Activated CD4-positive, alpha-beta T cell treated with anti-CD3 and anti-CD28 coated beads, Interleukin-2, amount 50 U/mL, for 24 hours (primary cell): ENCODE measurements around the gene NPHP4.
"Not testable (repeated sequence)": the region's sequence is repeated elsewhere in the genome, so short reads cannot be mapped to it uniquely, and the experiment has no call there.

Experiments used
- DNase-seq, 2 donors: peaks; one replicate each; pipeline ENCODE4 v3.0.0-alpha.2; 2020; ENCODE audit warnings: low read depth in 1 of 2, low spot score in 1 of 2

NPHP4 gene

DNA sequence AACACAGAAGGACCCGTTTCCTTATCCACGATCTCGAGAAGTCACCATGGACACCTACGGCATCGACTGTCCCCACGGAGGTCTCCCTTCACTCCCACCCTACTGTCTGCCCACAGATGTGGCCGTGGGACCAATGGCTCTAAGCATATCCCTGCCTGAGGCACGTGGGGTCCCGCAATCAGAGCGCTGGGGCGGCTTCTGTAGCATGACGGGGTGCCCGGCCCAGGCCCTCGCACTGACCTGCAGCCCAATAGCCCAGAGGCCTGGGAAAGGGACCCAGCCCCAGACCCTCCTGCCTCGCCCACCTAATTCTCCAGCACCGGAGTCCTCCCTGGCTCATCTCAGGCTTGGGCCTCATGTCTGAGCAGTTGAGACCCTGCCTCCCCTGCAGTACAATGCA lies 132.5 kb downstream of the NPHP4 start:
- DNase-seq = no peak

GRCh38 chr1:5858844-5859407 lies 133.3 kb downstream of the NPHP4 start:
- DNase-seq = no peak

DNA sequence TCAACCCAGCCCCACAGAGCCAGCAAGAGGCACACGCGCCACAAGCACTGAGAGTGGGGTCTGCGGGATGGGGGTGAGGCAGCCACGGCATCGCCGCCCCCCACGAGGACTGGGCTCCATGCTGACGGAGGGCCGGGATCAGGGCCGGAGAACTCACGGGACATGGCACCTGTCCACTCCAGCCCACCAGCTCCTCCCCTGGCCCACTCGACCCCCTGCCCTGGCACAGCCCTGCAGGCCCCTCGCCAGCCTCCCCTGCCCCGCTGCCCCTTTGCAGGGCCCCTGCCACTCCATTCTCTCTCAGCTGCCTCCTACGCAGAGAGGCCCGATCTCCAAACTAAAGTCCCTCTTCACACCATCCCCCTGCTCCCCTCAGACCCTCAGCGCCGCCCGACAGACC lies 134.0 kb downstream of the NPHP4 start:
- no peak for DNase-seq

DNA sequence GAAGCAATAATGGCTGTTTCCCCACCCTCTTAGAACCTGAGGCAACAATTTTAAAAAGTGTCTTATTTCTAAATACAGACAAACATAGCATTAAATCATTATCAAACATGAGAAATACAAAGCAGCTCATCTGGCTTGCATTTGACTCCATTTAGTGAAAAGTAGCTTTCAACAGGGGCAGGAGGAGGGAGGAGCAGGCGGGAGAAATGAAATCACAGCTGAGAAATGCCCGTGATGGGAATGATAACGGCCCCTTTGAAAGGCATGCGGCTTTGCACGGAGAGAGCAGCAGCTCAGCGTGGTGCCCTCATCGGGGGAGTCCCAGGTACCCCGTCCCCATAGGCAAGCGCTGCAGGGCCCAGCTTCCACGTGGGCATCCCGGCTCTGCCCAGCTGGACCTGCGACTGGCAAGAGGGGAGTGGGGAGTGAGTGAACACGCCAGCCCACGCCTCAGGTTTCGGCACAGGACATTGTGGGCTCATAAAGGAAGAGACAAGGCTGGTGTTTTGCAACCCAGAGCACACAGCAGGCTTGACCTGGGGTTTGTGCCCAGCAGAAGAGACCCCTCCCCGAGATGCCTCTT lies 134.6 kb downstream of the NPHP4 start:
- no peak for DNase-seq

- no peak for DNase-seq
These were observed 135.2 kb downstream of the NPHP4 start for GRCh38 chr1:5857011-5857410.

DNA sequence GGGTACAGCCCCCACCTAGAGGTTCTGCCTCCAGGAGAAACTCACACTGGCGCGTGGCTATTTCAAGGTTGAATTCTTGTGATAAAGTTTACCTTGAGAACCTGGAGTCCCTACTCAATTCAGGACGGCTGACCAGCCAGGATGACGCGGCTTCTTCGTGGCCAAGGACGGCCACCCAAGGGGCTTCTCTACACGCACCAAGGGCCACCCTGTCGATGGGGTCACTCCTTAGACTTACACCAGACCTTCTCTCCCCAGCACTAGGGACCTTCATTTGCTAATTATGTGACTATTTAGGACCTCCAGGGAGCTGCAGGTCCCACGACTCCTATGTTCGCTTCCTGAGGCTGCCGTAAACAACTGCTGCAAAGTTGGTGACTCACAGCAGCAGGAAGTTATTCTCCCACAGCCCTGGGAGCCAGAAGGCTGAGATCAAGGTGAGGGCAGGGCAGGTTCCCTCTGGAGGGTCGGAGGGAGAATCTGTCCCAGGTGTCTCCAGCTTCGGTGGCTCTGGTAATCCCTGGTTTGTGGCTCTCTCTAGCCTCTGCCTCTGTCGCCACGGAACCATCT lies 135.9 kb downstream of the NPHP4 start:
- DNase-seq = no peak

DNA sequence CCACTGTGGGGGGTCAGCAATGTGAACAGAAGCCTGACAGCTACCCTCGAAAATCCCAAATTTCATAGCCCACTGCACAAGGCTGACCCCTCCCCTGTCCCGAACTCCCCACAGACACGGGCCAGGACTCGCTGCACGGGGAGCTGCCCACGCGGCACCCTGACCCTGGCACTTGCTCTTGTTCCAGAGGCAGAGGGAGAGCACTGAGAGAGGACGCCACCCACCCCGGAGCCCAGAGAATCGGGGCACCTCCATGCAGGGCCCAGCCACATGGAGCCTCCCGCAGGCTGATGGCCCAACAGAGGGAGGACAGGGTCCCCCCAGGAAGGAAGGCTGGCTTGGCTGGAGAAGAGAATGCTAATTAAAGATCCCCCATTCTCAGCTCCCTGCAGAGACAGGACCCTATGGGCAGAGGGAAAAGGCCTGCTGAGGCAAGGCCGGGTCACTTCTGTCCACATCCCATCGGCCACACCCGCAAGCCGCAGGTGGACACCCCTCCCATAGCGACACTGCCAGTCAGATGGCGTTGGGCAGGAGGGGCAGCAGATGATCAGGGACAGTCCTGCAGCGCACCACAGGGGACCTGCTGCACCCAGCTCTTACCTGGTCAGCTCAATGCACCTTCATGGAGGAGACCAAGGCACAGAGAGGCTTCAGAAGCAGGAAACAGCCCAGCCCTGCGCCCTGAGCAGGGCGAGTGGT lies 136.9 kb downstream of the NPHP4 start:
- no peak for DNase-seq

DNA sequence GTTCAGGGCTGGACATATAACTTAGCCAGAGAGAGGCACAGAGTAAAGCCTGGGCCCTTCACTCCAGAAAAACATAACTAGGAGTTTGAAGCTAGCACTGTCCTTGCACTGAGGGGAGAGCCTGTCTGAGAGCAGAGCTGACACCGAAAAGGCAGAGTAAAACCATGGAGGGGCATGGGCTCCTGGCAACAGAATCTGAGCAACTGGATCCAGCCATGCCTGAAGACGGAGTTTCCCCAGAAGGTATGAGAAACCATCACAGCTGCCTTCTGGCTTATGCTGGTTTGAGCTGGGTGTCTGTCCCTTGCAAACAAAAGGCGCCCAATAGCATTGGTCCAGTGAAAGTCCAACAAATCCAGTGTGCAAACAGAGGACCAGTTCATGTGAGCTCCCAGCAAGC lies 137.5 kb downstream of the NPHP4 start:
- DNase-seq = no peak

GRCh38 chr1:5853858-5854257 lies 138.4 kb downstream of the NPHP4 start:
- DNase-seq = not testable (repeated sequence)

GRCh38 chr1:5850503-5850902 lies 141.7 kb downstream of the NPHP4 start:
- DNase-seq = no peak

- DNase-seq = no peak
These were observed 142.7 kb downstream of the NPHP4 start for GRCh38 chr1:5849550-5849949.

DNA sequence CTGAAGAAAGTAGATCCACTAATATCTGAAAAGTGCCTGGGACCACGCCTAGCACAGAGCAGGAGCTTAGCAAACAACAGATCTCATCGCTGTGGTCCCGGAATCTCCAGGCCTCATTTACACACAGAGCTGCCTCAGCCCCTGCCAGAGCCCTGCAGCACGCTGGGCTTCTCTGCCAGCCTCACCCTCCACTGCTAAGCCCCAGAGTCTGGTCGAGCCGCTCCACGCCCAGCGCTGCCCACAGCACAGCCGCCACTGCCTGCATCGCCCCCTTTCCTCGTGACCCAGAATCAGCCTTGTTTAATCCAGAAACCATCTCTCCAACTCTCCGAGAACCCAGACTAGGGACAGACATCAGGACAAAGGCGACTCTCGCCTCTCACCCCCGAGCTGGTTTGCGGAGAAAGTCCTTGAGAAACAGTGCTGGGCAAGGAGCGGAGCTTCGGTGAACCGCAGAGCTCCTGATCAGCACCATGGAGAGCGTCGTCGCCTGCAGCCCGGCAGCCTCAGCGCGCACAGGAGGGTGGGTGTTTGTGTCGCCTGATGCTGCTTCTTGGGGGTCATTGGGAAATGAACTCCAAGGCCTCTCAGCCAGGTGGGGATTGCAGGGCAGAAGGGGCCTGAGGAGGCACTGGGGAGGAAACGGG lies 145.1 kb downstream of the NPHP4 start:
- no peak for DNase-seq

- no peak for DNase-seq
These were observed 146.8 kb downstream of the NPHP4 start for GRCh38 chr1:5845376-5845775.

- no peak for DNase-seq
These were observed 147.8 kb downstream of the NPHP4 start for GRCh38 chr1:5844442-5844841.

GRCh38 chr1:5843521-5844096 lies 148.6 kb downstream of the NPHP4 start:
- DNase-seq = no peak

- DNase-seq = no peak
These were observed 149.5 kb downstream of the NPHP4 start for GRCh38 chr1:5842679-5843078.

DNA sequence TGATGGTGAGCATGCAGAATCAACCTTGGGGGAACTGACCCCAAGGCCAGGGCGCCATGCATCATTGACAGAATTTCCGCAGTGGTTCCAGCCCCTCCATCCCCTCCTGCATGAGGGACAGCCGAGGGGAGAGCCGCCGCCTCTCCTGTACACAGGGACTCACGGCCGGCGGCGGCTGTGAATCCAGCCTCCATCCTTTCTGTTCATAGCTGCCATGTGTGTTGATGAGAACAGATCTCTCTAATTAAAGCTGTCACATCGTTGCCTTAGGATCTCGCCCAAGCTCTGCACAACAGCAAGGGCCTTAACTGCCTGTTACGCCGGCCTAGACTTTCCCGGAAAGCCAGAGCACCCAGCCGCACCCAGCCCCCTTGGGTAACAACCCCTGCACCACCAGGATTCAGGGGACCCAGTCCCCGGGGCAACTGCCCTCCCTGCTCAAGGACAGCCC lies 151.6 kb downstream of the NPHP4 start:
- no peak for DNase-seq

GRCh38 chr1:5839881-5840550 lies 152.2 kb downstream of the NPHP4 start:
- no peak for DNase-seq

DNA sequence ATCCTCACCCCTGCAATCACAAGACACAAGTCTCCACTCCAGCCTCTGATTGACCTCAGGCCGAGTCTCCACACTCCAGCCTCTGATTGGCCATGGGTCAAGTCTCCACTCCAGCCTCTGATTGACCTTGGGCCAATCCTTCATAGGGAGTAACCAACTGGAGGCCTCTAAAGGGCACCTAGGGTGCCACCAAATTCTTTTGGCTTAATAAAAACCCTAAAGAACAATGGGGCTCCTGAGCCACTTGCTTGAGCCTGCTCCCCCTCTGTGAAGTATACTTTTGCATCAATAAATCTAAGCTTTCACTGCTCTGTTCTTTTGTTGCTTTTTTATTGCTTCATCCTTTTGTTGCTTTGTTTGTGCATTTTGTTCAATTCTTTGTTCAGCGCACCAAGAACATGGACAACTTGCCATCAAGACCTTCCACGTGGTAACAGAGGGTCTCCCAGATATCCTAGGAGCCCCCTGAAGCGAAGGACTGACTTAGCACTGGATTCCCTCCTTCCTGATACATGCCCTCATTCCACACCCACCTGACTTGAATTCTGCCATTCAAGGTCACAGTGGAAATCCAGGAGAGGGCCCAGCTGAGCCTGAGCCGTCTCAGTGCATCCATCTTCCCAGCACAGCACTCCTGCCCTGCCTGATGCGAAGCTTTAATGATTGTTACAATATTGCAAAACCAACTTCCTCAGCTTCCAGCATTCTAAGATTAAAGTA lies 152.9 kb downstream of the NPHP4 start:
- DNase-seq = no peak

DNA sequence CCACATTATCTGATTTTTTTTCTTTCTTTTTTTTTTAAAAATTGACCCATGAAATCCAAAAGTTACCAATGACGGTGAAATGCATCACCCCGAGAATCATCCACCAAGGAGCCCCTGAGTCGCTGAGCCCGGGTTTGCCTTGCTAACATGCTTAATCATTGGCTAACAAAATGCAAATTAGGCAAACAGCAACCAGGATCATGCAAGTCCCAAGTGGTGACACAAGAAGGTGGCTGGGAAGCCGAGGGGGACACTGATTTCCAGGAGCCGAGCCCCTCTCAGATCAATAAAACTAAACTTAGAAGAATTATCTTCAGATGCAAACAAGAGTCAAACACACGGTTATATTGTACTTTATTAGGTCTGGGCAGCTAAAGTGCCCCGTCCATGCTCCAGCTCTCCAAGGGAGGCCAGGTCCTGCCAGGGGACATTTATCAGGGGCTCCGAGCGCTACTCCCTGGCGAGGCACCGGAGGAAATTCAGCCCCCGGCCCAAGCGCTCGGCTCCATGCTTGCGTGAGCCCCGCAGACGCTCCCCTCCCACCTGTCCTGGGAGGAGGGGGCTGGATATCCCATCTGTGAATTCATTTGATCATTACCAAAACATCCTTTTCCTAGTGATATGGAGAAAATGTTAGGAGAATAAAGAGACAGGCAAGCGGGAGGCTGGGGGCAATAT lies 154.1 kb downstream of the NPHP4 start:
- no peak for DNase-seq
